ENCODE results near the gene FPGS.
A peak's percentile ranks its signal among the peaks of the same experiment; 100 is the strongest.
"Not testable (repeated sequence)": the region's sequence is repeated elsewhere in the genome, so short reads cannot be mapped to it uniquely, and the experiment has no call there.

Gene FPGS

DNA sequence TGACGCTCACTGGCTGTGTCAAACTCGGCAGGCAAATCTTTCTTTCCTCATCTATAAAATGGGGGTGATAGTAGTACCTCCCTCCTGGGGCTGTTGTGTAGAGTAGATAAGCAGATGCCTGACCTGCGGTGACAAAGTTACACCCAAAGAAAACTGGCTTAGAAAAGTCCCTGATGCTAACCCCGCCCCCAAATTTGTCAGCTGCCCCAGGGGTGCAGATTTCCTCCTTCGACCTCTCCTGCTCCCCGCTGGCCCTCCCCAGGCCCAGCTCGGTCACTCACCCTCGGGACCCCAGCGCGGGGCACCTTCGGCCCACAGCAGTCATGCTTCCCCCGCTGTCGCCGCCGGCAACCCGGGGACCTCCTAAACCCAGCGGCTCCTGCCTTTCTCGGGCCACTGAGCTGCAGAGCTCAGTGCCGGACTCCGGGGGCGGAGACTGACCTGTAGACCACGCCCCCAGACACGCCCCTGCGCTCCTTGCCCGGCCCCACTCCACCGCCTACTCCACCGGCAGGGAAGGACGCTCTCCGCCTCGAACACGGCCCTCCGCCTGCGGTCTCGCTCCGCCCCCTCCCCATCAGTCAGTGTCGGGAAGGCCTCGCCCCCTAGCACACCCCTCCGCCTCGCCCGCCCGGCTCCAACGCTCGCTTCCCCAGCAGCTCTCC lies 31.6 kb upstream of the FPGS start:
- DNase-seq = peak; percentile 89 to 99 (median 92)

- no peak for DNase-seq
Measured at GRCh38 chr9:127771570-127772189, 31.0 kb upstream of the FPGS start.

DNA sequence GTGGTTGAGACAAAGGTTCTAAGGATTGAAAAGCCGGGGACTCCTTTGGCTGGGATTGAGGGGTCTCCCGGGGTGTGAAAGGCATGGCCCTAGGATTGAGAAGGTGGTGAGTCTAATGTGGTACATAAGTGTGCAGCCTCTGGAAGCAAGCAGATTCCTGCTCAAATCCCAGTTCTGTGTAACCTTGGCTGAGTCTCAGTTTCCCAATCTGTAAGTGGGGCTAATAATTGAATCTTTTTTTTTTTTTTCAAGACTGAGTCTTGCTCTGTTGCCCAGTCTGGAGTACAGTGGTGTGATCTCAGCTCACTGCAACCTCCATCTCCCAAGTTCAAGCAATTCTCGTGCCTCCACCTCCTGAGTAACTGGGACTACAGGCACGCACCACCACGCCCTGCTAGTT lies 30.1 kb upstream of the FPGS start:
- DNase-seq = no peak

DNA sequence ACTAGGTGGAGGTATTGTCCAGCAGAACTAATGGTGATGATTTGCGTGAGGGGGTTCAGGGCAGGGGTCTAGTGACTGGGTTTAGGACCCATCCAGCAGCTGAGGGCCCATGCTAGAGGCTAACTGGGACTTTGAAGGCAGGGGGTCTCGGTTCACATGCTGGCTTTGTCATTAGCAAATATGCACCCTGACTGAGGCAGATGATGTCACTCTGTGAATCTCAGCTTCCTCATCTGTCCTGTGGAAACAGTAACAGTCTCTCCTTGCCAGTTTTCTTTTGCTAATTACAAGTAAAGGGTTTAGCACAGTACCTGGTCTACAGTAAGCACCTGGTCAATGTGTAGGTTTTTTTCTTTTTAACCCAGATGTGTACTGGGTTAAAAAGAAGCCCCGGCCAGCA lies 29.4 kb upstream of the FPGS start:
- no peak for DNase-seq

DNA sequence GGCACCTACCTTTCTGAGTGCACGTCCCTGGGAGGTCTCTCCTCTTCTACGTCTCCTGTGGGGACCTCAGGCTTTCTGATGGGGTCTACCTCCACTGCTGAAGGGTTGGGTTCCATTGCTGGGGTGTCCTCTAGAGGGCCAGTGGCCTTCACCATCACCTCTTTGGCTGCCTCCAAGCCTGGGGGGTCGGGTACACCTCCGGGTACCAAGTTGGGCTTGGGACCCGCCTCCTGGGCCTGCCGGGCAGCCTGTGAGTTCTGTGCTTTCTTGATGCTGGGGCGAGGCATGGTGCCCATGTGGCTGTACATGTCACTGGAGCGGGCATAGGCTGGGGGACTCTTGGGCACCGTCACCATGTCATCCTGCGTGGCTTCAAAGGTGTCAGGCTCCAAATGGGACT lies 28.7 kb upstream of the FPGS start:
- no peak for DNase-seq

GRCh38 chr9:127776195-127776923 lies 26.3 kb upstream of the FPGS start:
- DNase-seq = peak; percentile 36 to 93 (median 68)

DNA sequence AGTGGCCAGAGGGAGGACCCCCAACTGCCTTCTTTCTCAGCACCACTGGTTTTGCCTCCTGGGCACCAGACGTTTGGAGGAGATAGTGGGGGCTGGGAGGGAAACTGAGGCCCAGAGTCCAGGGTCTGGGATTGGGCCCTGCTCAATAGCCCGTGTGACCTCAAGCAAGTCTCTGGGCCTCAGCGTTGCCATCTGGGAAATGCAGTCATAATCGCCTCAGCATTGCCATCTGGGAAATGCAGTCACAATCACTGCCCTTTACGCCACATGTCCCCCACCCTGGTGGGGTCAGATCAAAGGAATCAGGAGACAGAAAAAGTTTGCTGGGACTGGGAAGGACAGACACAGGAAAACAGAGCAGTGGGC lies 25.8 kb upstream of the FPGS start:
- peak in 1 of 5 experiments; percentile 43 for DNase-seq

- peak in 1 of 5 experiments; percentile 48 for DNase-seq
Measured at GRCh38 chr9:127777368-127777980, 25.2 kb upstream of the FPGS start.

- DNase-seq = peak in 3 of 5 experiments; percentile 22 to 64 (median 24)
Measured at GRCh38 chr9:127778280-127779135, 24.2 kb upstream of the FPGS start, which contains the start of gene SH2D3C. TSS of gene SH2D3C (minus strand) at chr9:127778666. CDS start at chr9:127778627, 39 bp downstream.

- peak in 3 of 5 experiments; percentile 48 to 76 (median 59) for DNase-seq
Measured at GRCh38 chr9:127779136-127779981, 23.3 kb upstream of the FPGS start.

DNA sequence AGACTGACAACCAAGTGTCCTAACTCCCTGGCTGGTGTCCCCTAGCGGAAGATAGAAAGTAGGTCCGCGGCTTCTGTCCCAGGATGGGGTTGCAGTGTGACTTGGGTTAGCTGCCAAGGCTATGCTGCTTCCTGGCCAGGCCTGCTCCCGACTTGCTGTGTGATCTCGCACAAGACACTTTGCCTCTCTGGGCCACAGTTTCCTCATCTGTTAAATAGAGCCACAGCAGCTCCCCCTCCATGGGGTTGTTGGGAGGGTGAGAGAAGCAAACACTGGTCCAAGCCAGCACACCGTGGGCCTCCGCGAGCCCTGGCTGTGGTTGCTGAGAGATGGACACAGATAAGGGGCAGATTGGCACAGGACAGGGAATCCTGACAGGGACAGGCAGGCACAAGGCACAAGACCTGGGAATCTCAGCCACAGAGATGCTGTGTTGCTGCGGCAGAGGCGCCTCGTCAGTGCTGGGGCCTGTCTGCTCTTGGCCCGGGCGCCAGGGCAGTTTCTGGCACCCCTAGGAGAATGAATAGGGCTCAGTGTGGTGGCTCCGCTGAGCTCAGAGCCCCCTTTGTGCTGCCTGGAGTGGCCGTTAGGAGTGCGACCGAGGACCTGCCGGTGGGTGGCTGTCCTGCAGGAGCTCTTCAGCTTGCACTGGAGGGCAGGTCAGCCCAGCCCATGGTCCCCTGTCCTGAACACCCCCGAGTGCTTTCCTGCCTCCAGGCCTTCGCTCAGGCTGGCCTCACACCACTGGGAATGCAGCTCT lies 22.4 kb upstream of the FPGS start:
- peak in 1 of 5 experiments; percentile 18 for DNase-seq

DNA sequence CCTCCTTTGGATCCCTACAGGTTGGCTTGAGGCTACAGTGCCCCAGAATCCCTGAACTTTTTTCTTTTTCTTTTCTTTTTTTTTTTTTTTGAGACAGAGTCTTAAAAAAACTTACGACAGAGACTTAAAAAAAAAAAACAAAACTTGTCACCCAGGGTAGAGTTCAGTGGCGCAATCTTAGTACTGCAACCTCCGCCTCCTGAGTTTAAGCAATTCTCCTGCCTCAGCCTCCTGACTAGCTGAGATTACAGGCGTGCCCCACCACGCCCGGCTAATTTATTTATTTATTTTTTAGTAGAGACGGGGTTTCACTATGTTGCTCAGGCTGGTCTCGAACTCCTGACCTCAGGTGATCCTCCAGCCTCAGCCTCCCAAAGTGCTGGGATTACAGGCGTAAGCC lies 21.8 kb upstream of the FPGS start:
- not testable (repeated sequence) for DNase-seq

- peak in 1 of 5 experiments; percentile 44 for DNase-seq
Measured at GRCh38 chr9:127781806-127782205, 20.9 kb upstream of the FPGS start.

DNA sequence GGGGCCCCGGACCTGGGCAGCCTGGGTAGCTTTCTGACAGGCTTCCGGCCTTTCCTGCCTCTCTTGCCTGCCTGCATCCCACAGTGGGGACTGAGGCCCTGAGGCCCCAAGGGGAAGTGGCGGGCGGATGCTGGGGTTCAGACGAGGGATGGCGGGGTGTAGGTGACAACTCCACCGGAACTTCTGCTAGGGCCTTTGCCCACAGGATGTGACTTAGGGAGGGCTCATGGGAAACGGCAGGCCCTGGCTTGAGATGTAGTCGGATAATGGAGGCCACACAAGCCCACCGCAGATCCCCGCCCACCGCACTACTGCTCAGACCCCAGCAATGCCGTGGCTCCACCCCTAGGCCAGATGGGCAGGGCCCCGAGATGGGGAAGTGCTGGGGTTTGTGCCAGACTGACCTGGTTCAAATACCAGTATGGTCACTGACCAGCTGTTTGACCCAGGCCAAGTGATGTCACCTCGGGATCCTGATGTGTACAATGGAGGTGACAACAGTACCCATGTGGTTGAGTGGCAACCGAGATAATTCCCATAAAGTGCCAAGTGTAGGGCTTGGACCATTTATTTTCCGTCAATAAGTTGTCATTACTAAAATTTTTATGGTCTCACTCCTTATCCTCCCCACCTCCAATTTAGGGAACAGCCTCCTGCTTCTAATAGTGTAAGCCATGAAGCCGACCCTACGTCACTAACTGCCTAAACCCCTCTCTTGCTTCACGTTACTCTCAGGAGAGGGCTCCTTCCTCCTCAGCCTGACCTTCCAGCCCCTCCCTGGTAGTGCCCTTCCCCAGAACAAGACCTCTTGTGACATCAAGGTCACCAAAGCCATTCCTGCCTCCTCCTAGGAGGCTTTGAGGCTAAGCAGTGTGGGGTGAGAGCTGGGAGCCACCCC lies 19.3 kb upstream of the FPGS start:
- DNase-seq = peak; percentile 42 to 95 (median 59)

GRCh38 chr9:127785023-127785932 lies 17.4 kb upstream of the FPGS start:
- peak; percentile 80 to 91 (median 86) for DNase-seq

DNA sequence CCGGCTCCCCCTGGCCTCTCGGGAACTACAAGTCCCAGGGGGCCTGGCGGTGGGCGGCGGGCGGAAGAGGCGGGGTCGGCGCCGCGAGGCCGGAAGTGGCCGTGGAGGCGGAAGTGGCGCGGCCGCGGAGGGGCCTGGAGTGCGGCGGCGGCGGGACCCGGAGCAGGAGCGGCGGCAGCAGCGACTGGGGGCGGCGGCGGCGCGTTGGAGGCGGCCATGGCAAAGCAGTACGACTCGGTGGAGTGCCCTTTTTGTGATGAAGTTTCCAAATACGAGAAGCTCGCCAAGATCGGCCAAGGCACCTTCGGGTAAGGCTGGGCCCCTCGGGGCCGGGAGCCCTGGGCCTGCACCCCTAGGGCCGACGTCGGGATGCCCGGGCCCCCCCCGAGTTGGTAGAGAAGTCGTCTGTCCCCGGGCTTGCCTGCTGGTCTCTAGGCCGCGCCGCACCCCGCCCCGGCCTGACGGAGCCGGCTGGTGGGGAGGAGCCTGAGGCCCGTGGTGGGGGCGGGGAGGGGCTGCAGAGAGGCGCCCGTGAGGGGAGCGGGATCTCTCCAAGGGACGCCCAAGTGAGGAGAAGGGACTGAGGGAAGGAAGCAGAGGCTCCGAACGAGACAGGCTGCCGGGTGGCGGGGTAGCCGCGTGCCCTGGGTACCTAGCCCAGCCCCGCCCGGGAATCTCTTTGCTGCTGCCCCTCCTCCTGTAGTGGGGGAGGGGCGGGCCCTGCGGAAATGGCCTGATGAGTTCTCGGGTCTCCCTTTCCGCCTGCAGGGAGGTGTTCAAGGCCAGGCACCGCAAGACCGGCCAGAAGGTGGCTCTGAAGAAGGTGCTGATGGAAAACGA lies 16.5 kb upstream of the FPGS start, which contains the start of gene CDK9:
Gene CDK9, plus strand, starts transcription at position 102 of the 840 bp plus-strand sequence. Its CDS starts 115 bp downstream, at position 217.
- peak; percentile 87 to 96 (median 89) for DNase-seq

GRCh38 chr9:127786773-127787104 lies 15.9 kb upstream of the FPGS start:
- peak in 1 of 5 experiments; percentile 38 for DNase-seq
